GM12874 (cell line): ENCODE measurements around the gene COL4A1.
A peak's percentile ranks its signal among the peaks of the same experiment; 100 is the strongest.

ENCODE experiments used
- TF ChIP-seq, protein P1 (sequence below): IDR thresholded peaks from 2 replicates; pipeline ENCODE4 v1.5.1; 2011; ENCODE audit warnings: low read depth, mild to moderate bottlenecking, control low read depth, low read length, moderate library complexity; ENCODE audit not compliant: insufficient read depth

The COL4A1 gene

DNA sequence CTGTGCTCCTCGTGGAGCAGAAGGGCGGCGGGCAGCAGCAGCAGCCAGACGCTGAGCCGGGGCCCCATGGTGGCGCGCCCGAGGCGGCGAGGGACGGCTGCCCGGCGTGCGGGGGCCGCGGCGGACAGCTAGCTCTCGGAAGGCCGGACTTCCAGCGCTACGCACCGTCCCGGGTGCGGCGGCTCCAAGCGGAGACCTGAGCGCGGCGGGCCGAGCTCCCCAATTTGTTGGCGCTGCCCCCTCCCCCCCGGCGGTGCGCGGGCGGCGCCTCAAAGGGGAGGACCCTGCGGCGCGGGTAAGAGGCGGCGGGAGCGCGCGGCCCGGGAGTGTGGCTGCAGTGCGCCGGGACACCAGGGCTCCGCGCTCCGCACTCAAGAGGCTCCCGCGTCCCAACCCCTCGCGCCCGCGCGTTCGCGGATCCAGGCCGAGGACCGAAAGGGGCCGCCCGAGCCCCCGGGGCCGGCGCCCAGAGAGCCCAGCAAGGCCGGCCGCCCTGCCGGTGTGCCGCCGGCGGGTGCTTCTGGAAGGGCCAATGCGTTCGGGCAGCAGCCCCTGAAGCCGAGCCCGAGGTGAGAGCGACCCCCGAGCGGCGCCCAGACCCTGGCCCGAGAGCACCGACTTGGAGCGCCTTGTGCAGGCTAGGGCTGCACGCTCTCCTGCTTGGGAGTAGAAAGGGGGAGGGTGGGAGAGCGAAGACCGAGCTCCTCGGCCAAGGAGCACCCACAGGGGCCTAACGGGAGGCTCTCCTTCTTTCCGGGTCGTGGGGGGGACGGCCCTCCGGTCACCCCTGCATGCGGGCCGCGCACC lies at the start of gene COL4A1, which contains the start of gene COL4A2:
Gene COL4A1, minus strand, starts transcription at position 198 of the 807 bp plus-strand sequence. Its CDS starts 130 bp downstream, at position 68.
Gene COL4A2, plus strand, starts transcription at position 325 of the 807 bp plus-strand sequence. CDS start 620 bp downstream, outside the sequence.
- TF ChIP-seq, protein P1, sequence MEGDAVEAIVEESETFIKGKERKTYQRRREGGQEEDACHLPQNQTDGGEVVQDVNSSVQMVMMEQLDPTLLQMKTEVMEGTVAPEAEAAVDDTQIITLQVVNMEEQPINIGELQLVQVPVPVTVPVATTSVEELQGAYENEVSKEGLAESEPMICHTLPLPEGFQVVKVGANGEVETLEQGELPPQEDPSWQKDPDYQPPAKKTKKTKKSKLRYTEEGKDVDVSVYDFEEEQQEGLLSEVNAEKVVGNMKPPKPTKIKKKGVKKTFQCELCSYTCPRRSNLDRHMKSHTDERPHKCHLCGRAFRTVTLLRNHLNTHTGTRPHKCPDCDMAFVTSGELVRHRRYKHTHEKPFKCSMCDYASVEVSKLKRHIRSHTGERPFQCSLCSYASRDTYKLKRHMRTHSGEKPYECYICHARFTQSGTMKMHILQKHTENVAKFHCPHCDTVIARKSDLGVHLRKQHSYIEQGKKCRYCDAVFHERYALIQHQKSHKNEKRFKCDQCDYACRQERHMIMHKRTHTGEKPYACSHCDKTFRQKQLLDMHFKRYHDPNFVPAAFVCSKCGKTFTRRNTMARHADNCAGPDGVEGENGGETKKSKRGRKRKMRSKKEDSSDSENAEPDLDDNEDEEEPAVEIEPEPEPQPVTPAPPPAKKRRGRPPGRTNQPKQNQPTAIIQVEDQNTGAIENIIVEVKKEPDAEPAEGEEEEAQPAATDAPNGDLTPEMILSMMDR: no peak

DNA sequence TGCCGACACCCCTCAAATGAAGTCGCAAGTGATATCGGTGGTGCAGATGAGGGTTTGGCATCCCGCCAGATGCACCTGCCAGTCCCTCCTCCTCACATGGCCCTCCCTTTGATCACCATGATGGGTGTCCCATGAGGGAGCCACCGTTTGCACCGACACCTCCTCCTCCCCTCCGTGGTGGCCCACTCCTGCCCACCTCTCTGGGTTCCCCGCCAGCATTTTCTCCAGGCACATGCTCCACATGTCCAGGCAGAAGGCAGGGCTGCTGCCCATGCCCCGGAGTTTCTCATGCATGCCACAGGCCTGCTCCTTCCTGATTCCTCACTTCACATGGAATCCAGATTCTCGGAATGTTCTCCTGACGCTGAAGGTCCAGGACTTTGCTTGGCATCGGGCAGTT lies 49.4 kb upstream of the COL4A1 start:
- TF ChIP-seq, protein P1: no peak

DNA sequence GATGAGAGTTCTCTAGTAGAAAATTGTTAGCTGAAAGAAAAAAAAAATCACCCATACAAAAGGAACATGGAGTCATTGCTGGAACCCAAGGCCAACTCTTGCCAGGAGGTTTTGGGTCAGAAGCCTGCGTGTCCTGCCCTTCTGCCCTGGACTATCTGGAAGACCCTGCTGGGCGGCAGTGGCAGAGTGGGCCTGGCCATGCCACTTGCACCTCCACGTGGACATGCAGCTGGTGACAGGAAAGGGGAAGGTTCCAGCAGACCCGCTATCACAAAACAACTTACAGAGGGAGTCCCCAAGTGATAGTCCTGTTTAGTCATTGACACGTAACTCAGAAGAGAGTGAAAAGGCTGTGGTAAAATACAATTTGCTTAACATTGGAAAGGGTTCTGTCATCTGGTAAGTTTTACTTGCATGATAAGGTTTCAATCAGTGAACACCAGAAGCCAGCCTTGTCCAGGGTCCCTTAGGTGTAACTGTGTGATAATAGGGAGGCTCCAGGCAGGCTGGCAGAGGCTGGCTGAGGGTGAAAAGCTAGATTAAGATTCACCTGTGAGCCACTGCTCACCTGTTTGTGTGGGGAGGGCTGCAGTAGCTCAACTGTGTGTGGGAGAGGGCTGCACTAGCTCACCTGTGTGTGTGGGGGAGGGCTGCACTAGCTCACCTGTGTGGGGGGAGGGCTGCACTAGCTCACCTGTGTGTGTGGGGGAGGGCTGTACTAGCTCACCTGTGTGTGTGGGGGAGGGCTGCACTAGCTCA lies 47.9 kb upstream of the COL4A1 start:
- TF ChIP-seq, protein P1: no peak

DNA sequence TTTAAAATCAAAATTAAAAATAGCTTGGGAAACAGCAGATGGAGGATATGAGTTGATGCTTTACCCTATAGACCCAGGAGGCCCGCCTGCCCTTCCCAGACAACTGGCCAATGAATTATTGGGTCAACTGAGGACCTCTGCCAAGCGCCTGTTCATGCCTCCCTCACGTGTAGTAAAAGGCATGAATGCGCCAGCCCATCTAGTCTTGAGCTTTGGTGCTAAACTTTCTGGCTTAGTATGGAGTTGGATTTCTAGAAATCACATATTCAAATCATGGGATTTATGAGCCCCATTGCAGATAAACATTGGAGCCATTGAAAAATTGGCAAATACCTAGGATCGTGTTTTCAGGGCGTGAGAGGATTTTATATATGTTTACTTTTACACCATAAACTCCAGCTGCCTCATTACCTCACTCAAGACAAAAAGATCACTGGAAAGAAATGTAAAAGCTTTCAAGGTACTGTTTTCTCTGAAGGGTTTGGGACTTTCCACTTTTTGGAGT lies 47.2 kb upstream of the COL4A1 start:
- TF ChIP-seq, protein P1: no peak

DNA sequence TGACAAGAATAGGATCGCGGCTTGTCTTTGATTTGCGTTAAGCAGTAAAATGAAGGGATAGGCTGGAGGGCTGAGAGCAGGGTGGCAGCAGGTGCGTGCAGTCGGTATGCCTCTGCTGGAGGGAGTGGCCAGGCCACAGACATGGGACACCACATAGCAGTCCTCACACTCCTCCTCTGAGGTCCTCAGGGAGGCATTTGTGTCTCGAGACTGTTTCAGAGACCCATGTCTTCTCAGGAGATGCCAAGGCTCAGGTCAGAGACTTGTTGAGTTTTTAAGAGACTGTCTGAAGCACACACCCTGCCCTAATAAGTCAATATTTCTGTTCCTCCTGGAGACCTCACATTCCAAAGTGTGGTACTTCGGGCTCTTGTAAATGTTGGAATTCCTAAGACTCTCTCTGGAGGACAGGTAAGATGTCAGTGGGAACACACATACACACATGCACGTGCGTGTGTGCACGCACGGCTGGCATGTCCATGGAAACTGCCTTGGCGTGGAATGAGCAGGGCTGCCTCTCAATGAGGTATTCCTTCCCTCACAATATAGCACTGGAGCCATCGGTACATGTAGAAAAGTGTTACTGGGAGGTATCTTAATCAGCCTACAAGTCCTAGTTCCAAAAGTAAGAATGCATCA lies 46.5 kb upstream of the COL4A1 start:
- TF ChIP-seq, protein P1: no peak

DNA sequence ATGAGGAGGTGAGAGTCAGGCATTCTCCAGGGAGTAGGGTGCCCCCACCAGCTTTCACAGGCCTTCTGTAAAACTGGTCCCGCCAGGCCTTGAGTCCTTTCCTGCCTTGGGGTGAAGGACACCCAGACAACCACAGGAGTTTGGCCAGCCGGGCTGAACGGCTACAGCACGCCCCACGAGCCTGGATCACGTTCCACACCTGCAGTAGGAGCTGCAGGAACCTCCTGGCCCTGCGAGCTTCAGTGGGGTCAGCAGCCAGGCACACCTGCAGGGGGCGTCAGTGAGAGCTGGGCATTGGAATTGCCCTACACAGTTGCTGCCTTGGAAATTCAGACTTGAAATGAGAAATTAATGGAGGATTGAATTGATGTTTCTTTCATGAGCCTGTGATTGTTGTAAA lies 45.8 kb upstream of the COL4A1 start:
- TF ChIP-seq, protein P1: 0 out of 2 replicates have a peak, but pooled peaks have one; percentile 29
